ENCODE measurements around the gene TNFRSF13B.

The TNFRSF13B gene

DNA sequence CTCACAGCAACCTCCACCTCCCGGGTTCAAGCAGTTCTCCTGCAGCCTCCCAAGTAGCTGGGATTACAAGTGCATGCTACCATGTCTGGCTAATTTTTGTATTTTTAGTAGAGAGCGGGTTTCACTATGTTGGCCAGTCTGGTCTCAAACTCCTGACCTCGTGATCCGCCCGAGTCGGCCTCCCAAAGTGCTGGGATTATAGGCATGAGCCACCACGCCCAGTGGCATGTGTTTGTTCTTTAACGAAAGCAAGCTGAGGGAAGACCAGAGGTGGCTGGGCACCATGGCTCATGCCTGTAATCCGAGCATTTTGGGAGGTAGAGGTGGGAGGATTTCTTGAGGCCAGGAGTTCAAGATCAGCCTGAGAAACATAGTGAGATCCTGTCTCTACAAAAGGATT is 18.1 kb downstream of the TNFRSF13B start:
- Histone ChIP-seq H3K4me3 (ENCODE audit: low read depth in 1 of 2, low read length in 2 of 2) (no peak overlapping the region), H3K9ac (ENCODE audit: low read depth in 1 of 2, low read length in 2 of 2) (no peak overlapping the region), H3K36me3 (ENCODE audit: control insufficient read depth in 1 of 2, insufficient read depth in 2 of 2, low read length in 2 of 2) (no peaks in the 10 kb centered on the region), H3K27me3 (ENCODE audit: control insufficient read depth in 1 of 2, insufficient read depth in 2 of 2, low read length in 2 of 2) (no peaks in the 10 kb centered on the region), H3K27ac (ENCODE audit: low read depth, low read length) (no peak overlapping the region), H3K9me3 (ENCODE audit: control insufficient read depth in 1 of 2, low read length in 2 of 2) (peaks cover under 1 to 5% of the 10 kb centered on the region in 2 donors), H3K4me1 (ENCODE audit: control insufficient read depth in 1 of 2, insufficient read depth in 2 of 2, low read length in 2 of 2) (no peaks in the 10 kb centered on the region)

- Histone ChIP-seq H3K4me1 (ENCODE audit: control insufficient read depth in 1 of 2, insufficient read depth in 2 of 2, low read length in 2 of 2) (no peaks in the 10 kb centered on the region), H3K36me3 (ENCODE audit: control insufficient read depth in 1 of 2, insufficient read depth in 2 of 2, low read length in 2 of 2) (no peaks in the 10 kb centered on the region), H3K9me3 (ENCODE audit: control insufficient read depth in 1 of 2, low read length in 2 of 2) (peaks cover 6 to 9% of the 10 kb centered on the region in 2 donors), H3K27ac (ENCODE audit: low read depth, low read length) (no peak overlapping the region), H3K9ac (ENCODE audit: low read depth in 1 of 2, low read length in 2 of 2) (no peak overlapping the region), H3K27me3 (ENCODE audit: control insufficient read depth in 1 of 2, insufficient read depth in 2 of 2, low read length in 2 of 2) (no peaks in the 10 kb centered on the region), H3K4me3 (ENCODE audit: low read depth in 1 of 2, low read length in 2 of 2) (no peak overlapping the region)
Observed at GRCh38 chr17:16953347-16953746, 18.6 kb downstream of the TNFRSF13B start.

- H3K9me3 ChIP-seq (ENCODE audit: control insufficient read depth in 1 of 2, low read length in 2 of 2) = peaks cover 6 to 9% of the 10 kb centered on the region in 2 donors
Observed at GRCh38 chr17:16952401-16952800, 19.5 kb downstream of the TNFRSF13B start.

GRCh38 chr17:16950488-16950887 is 21.4 kb downstream of the TNFRSF13B start:
- H3K27me3 ChIP-seq (ENCODE audit: control insufficient read depth in 1 of 2, insufficient read depth in 2 of 2, low read length in 2 of 2) = no peaks in the 10 kb centered on the region
- H3K36me3 ChIP-seq (ENCODE audit: control insufficient read depth in 1 of 2, insufficient read depth in 2 of 2, low read length in 2 of 2) = no peaks in the 10 kb centered on the region
- no peak overlapping the region for H3K27ac ChIP-seq (ENCODE audit: low read depth, low read length)
- no peaks in the 10 kb centered on the region for H3K4me1 ChIP-seq (ENCODE audit: control insufficient read depth in 1 of 2, insufficient read depth in 2 of 2, low read length in 2 of 2)
- H3K9ac ChIP-seq (ENCODE audit: low read depth in 1 of 2, low read length in 2 of 2) = no peak overlapping the region
- H3K4me3 ChIP-seq (ENCODE audit: low read depth in 1 of 2, low read length in 2 of 2) = no peak overlapping the region
- H3K9me3 ChIP-seq (ENCODE audit: control insufficient read depth in 1 of 2, low read length in 2 of 2) = peaks cover 6 to 9% of the 10 kb centered on the region in 2 donors

More at GRCh38 chr17:16952401-16952800, 19.5 kb downstream of the TNFRSF13B start:
- Histone ChIP-seq H3K27me3 (ENCODE audit: control insufficient read depth in 1 of 2, insufficient read depth in 2 of 2, low read length in 2 of 2) (no peaks in the 10 kb centered on the region), H3K4me1 (ENCODE audit: control insufficient read depth in 1 of 2, insufficient read depth in 2 of 2, low read length in 2 of 2) (no peaks in the 10 kb centered on the region), H3K27ac (ENCODE audit: low read depth, low read length) (no peak overlapping the region), H3K9ac (ENCODE audit: low read depth in 1 of 2, low read length in 2 of 2) (no peak overlapping the region), H3K36me3 (ENCODE audit: control insufficient read depth in 1 of 2, insufficient read depth in 2 of 2, low read length in 2 of 2) (no peaks in the 10 kb centered on the region), H3K4me3 (ENCODE audit: low read depth in 1 of 2, low read length in 2 of 2) (no peak overlapping the region)

- H3K9ac ChIP-seq (ENCODE audit: low read depth in 1 of 2, low read length in 2 of 2) = no peak overlapping the region
- H3K27me3 ChIP-seq (ENCODE audit: control insufficient read depth in 1 of 2, insufficient read depth in 2 of 2, low read length in 2 of 2) = peaks cover 0 to 3% of the 10 kb centered on the region in 2 donors
- no peak overlapping the region for H3K4me3 ChIP-seq (ENCODE audit: low read depth in 1 of 2, low read length in 2 of 2)
- H3K4me1 ChIP-seq (ENCODE audit: control insufficient read depth in 1 of 2, insufficient read depth in 2 of 2, low read length in 2 of 2) = peaks cover 0 to 6% of the 10 kb centered on the region in 2 donors
- H3K36me3 ChIP-seq (ENCODE audit: control insufficient read depth in 1 of 2, insufficient read depth in 2 of 2, low read length in 2 of 2) = no peaks in the 10 kb centered on the region
- H3K27ac ChIP-seq (ENCODE audit: low read depth, low read length) = no peak overlapping the region
- H3K9me3 ChIP-seq (ENCODE audit: control insufficient read depth in 1 of 2, low read length in 2 of 2) = peaks cover 6 to 9% of the 10 kb centered on the region in 2 donors
Observed at GRCh38 chr17:16948587-16949376, 23.1 kb downstream of the TNFRSF13B start.

GRCh38 chr17:16947470-16947869 is 24.4 kb downstream of the TNFRSF13B start:
- peaks cover 0 to 6% of the 10 kb centered on the region in 2 donors for H3K4me1 ChIP-seq (ENCODE audit: control insufficient read depth in 1 of 2, insufficient read depth in 2 of 2, low read length in 2 of 2)
- no peaks in the 10 kb centered on the region for H3K36me3 ChIP-seq (ENCODE audit: control insufficient read depth in 1 of 2, insufficient read depth in 2 of 2, low read length in 2 of 2)
- H3K9me3 ChIP-seq (ENCODE audit: control insufficient read depth in 1 of 2, low read length in 2 of 2) = peaks cover 6 to 9% of the 10 kb centered on the region in 2 donors
- H3K9ac ChIP-seq (ENCODE audit: low read depth in 1 of 2, low read length in 2 of 2) = no peak overlapping the region
- no peak overlapping the region for H3K27ac ChIP-seq (ENCODE audit: low read depth, low read length)
- H3K4me3 ChIP-seq (ENCODE audit: low read depth in 1 of 2, low read length in 2 of 2) = no peak overlapping the region
- peaks cover 0 to 3% of the 10 kb centered on the region in 2 donors for H3K27me3 ChIP-seq (ENCODE audit: control insufficient read depth in 1 of 2, insufficient read depth in 2 of 2, low read length in 2 of 2)

GRCh38 chr17:16945663-16946218 is 26.2 kb downstream of the TNFRSF13B start:
- H3K9me3 ChIP-seq (ENCODE audit: control insufficient read depth in 1 of 2, low read length in 2 of 2) = peaks cover 6 to 9% of the 10 kb centered on the region in 2 donors
- H3K36me3 ChIP-seq (ENCODE audit: control insufficient read depth in 1 of 2, insufficient read depth in 2 of 2, low read length in 2 of 2) = no peaks in the 10 kb centered on the region
- H3K4me1 ChIP-seq (ENCODE audit: control insufficient read depth in 1 of 2, insufficient read depth in 2 of 2, low read length in 2 of 2) = peaks cover 0 to 6% of the 10 kb centered on the region in 2 donors
- peaks cover 0 to 3% of the 10 kb centered on the region in 2 donors for H3K27me3 ChIP-seq (ENCODE audit: control insufficient read depth in 1 of 2, insufficient read depth in 2 of 2, low read length in 2 of 2)
- H3K9ac ChIP-seq (ENCODE audit: low read depth in 1 of 2, low read length in 2 of 2) = no peak overlapping the region
- no peak overlapping the region for H3K4me3 ChIP-seq (ENCODE audit: low read depth in 1 of 2, low read length in 2 of 2)
- H3K27ac ChIP-seq (ENCODE audit: low read depth, low read length) = no peak overlapping the region

DNA sequence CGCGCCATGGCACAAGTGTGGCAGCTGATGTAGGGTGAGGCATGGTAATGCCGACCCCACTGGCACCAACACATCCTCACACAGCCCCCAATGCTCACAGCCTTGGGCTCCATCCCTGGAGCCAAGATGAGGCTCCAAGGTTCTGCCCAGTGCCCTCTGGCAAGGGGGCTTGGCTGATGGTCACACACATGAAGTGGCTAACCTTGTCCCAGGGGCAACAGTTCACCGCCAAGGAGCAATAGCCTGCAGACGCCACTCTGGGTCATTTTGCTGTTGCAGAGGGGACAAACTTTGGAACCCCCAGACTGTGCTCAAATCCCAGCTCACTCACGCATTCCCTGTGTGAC is 26.8 kb downstream of the TNFRSF13B start:
- peaks cover 0 to 3% of the 10 kb centered on the region in 2 donors for H3K27me3 ChIP-seq (ENCODE audit: control insufficient read depth in 1 of 2, insufficient read depth in 2 of 2, low read length in 2 of 2)
- peaks cover 0 to 6% of the 10 kb centered on the region in 2 donors for H3K4me1 ChIP-seq (ENCODE audit: control insufficient read depth in 1 of 2, insufficient read depth in 2 of 2, low read length in 2 of 2)
- no peaks in the 10 kb centered on the region for H3K36me3 ChIP-seq (ENCODE audit: control insufficient read depth in 1 of 2, insufficient read depth in 2 of 2, low read length in 2 of 2)
- H3K9ac ChIP-seq (ENCODE audit: low read depth in 1 of 2, low read length in 2 of 2) = no peak overlapping the region
- H3K27ac ChIP-seq (ENCODE audit: low read depth, low read length) = no peak overlapping the region
- no peak overlapping the region for H3K4me3 ChIP-seq (ENCODE audit: low read depth in 1 of 2, low read length in 2 of 2)
- H3K9me3 ChIP-seq (ENCODE audit: control insufficient read depth in 1 of 2, low read length in 2 of 2) = peaks cover 6 to 9% of the 10 kb centered on the region in 2 donors

DNA sequence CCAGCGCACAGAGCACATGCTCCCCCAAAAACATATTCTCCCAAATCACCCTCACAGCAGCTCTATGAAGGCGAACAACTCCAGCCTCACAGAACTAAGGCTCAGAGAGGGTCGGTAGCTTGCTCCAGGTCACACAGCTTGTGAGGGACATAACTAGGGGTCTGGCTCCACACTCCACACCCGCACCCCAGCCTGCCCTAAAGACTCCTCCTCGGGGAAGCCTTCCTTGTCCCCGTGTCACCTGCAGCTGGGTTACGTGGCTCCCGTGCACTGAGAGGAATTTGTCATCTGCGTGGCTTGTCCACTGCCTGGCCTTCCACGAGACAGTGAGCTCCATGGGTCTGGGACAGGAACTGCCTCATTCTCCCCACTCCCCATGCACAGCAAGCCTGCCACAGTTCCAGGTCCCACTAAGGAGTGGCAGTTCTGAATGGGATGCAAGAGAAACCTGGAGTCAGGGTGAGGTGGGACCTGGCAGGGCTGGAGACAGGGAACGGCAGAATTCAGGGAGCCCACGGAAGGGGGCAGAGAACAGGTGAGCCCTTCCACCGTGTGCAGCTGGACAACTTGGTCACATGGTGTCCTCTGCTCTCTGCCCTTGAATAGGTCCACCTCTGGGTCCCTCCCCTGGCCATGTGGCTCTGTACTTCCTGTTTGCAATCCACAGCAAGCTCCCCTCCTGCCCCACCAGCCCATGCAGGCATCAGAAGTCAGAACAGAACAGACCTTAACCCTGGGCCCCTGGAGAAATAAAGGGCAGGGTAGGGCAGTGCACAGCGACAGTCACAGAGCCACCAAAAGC is 27.4 kb downstream of the TNFRSF13B start:
- Histone ChIP-seq H3K36me3 (ENCODE audit: control insufficient read depth in 1 of 2, insufficient read depth in 2 of 2, low read length in 2 of 2) (no peaks in the 10 kb centered on the region), H3K9ac (ENCODE audit: low read depth in 1 of 2, low read length in 2 of 2) (no peak overlapping the region)

More for the DNA sequence above, 27.4 kb downstream of the TNFRSF13B start:
- Histone ChIP-seq H3K27me3 (ENCODE audit: control insufficient read depth in 1 of 2, insufficient read depth in 2 of 2, low read length in 2 of 2) (peaks cover 0 to 3% of the 10 kb centered on the region in 2 donors), H3K27ac (ENCODE audit: low read depth, low read length) (no peak overlapping the region), H3K4me1 (ENCODE audit: control insufficient read depth in 1 of 2, insufficient read depth in 2 of 2, low read length in 2 of 2) (peaks cover 0 to 6% of the 10 kb centered on the region in 2 donors), H3K9me3 (ENCODE audit: control insufficient read depth in 1 of 2, low read length in 2 of 2) (peaks cover 6 to 9% of the 10 kb centered on the region in 2 donors), H3K4me3 (ENCODE audit: low read depth in 1 of 2, low read length in 2 of 2) (no peak overlapping the region)
